Measurements from ENCODE around the gene MYO15B.

GRCh38 chr17:75575197-75575596 is 12.4 kb upstream of the MYO15B start:
- no peak for TF ChIP-seq POLR2AphosphoS5 (IDR thresholded peaks at IDR 0.05; ENCODE audit: low read depth, low read length)
- TF ChIP-seq POLR2A (IDR thresholded peaks at IDR 0.05; ENCODE audit: low read depth, low read length): no peak
